H54 (cell line): Measurements from ENCODE around the gene SYTL3.

Experiments used
- DNase-seq: peaks from one replicate; pipeline ENCODE4 v3.0.0; 2011; ENCODE audit warnings: low spot score, mixed read lengths; ENCODE audit not compliant: insufficient read length
- FAIRE-seq: peaks from 3 replicates; lab custom pipeline; 2011; peaks lifted over from hg19 to GRCh38; lab: Jason Lieb, UNC
- POLR2A ChIP-seq: IDR thresholded peaks from 2 replicates; pipeline ENCODE4 v1.6.1; 2011; ENCODE audit warnings: low read depth, mild to moderate bottlenecking, low read length

The SYTL3 gene

DNA sequence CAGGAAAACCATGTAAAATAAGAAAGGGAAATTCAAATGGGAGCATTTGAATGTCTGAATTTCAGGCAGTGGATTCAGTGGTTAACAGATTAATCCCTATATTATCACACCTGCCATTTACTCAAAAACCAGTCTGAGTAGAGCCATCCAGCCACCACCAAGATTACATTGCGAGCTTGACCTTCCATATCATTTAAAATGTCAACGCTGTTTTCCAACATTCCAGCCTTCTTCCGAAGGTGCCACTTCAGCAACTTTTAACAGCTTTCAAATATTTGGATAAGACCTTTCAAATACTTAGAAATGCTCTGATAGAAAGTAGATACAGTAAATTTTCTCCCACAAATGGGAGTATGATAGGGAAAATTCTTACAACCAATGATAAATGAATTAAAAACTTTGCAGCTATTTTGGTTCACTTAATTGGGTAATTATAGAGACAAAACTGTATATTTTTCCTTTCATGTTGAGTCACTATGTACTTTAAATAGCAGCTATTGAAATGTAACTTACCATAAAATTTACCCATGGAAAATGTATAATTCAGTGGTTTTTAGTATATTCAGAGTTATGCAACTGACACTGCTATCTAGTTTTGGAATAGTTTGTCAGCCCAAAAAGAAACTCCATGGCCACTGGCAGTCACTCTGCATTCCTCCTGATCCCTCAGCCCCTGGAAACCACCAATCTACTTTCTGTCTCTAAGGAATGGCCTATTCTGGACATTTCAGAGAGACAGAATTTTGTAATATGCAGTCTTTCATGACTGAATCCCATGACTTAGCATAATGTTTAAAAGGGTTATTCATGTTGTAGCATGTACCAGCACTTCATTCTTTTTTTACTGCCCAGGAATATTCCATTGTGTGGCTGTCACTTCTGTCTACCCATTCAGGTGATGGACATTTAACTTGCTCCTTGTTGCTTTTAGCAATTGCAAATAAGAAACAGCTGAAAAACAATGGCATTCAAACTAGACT lies 147.8 kb downstream of the SYTL3 start:
- DNase-seq (no peak), FAIRE-seq (no peak)
- TF ChIP-seq POLR2A: no peak

DNA sequence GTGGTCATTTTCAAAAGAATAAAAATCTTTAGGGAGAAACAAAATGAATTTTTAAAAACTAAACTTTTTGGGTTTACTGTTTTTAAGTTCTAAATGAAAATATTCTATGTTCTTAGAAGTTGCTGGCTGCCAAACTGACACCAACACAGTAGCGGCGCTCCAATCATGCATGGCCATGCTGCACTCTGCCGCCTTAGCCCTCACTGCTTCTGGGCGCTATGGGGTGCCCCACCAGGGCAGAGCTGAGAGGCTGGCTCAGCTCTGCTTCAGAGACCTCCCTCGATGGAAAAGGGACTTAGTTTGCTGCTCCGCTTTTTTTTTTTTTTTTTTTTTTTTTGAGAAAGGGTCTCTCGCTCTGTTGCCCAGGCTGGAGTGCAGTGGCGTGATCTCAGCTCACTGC lies 148.5 kb downstream of the SYTL3 start:
- no peak for TF ChIP-seq POLR2A
- DNase-seq (no peak), FAIRE-seq (no peak)

DNA sequence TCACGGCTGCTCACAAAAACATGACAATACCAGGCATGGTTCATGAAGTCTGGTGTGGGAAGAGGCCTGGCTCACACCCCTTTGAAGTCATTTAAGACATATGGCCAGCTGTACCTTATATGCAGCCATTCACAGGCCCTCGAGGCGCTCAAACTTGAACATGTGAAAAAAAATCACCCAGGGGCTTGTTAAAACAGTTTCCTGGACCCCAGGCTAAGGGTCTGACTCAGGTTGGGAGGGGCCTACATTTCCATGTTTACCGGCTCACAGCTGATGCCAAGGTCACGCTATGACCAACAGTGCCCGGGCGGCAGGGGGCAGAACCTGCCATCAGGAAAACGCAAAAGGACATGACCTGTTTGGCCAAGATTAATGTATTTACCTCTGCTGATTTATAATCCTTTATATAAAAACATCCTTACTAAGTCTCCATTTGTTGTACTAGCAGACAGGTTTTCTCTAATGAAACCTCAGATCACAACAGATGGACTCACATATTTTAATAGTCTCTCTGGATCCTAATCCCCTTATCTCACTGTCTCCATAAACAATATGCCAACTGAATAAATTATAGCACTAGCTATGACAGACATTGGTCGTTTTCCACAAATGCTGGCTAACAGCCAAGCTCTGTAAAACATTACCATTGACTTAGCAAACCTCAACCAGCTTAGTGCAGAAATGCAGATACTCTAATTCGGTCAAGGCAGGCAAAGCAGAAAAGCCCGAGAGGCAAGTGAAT lies 149.4 kb downstream of the SYTL3 start:
- no peak for FAIRE-seq
- DNase-seq: no peak
- TF ChIP-seq POLR2A: no peak

DNA sequence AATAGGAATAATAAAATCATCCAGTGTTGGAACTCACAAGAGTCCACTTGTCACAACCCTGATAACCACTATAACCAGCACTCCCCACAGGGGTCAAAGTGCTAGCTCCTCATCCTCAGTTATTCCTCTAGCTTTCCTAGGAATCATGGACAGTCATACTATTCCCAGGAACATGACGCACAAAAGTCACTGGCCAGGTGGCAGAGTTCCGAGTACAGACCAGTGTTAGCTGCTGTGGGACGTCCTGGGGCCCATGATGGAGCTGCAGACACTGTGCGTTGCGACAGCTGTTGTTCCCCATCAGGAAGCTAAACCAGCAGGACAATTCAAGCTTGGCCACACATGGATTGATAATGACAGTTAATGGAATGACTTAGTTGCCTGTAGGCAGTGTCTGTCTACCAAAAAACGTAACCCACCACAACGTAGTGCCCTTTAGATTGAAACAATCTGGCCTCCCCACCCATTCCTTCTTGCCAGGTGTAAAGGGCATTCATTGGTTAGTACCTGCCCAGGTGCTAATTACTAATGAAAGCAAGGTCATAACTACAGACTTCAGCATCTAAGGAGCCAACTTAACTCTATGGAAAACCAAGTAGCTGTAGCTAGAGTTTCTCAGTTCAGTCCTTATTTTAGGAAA lies 151.9 kb downstream of the SYTL3 start:
- TF ChIP-seq POLR2A: no peak
- FAIRE-seq (no peak), DNase-seq (no peak)

DNA sequence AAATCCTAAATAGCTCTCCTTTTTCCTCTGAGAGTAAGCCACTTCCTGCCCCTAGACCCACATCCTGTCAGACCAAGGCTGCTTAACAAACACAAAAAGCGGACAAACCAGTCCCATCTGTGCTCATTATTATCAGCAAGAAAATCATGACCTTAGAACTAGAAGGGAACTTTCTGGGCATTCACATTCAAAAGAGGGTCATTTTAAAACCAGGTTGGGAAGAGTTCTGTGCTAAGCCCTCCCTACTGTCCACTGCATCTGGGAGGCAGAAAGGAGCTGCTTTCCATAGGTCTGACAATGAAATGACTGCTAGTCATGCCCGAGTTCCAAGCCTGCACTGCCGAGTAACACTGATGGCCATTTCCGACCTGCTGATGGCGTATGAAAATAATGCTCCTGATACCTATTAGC lies 153.9 kb downstream of the SYTL3 start:
- FAIRE-seq (no peak), DNase-seq (no peak)
- TF ChIP-seq POLR2A: no peak

DNA sequence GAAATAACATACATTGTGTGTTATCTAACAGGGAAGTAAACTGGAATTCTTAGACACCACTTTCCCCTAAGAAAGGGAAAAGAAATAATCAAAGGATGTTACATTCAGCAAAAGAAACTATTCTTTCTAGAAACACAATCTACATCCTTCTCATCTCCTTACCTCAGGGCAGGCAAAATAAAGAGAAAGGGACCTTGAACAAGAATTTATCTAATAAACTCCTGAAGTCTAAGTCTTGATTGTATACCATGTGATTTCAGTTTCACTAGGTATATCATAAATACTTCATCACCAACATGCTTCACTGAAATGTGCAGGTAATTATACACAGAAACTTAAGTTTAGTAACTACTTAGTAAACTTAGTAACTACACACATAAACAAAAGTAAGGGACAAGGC lies 154.4 kb downstream of the SYTL3 start:
- DNase-seq: no peak
- no peak for TF ChIP-seq POLR2A
- FAIRE-seq: no peak

DNA sequence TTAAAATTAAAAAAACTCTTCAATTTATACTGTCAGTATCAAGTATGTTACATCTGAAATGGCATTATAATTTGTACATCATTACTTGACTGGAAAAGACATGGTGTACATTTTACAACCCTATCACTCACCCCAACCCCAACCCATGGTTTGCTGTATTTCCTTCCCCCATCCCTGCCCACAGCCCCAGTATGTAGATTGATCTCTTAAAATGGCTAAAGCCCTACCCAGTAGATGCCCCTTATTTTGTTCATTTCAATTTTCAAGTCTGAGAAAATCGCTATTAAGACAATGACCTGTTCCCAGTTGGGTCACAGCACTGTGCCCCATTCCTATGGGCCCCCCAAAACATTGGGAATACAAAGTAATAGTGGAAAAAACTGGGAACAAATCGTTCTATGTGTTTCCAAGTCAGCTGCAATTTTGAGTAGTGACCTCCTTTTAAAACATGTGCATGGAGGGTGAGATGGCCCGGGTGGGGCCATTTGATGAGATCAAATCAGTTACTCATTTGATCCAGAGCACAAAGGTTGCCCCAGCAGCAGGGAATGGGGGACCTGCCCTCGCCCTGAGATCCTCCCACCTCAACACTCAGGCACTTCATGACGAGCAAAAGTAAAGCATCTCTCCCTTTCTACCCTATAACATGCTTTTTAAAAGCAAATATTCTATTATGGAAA lies 156.0 kb downstream of the SYTL3 start:
- no peak for FAIRE-seq
- DNase-seq: no peak
- TF ChIP-seq POLR2A: no peak

DNA sequence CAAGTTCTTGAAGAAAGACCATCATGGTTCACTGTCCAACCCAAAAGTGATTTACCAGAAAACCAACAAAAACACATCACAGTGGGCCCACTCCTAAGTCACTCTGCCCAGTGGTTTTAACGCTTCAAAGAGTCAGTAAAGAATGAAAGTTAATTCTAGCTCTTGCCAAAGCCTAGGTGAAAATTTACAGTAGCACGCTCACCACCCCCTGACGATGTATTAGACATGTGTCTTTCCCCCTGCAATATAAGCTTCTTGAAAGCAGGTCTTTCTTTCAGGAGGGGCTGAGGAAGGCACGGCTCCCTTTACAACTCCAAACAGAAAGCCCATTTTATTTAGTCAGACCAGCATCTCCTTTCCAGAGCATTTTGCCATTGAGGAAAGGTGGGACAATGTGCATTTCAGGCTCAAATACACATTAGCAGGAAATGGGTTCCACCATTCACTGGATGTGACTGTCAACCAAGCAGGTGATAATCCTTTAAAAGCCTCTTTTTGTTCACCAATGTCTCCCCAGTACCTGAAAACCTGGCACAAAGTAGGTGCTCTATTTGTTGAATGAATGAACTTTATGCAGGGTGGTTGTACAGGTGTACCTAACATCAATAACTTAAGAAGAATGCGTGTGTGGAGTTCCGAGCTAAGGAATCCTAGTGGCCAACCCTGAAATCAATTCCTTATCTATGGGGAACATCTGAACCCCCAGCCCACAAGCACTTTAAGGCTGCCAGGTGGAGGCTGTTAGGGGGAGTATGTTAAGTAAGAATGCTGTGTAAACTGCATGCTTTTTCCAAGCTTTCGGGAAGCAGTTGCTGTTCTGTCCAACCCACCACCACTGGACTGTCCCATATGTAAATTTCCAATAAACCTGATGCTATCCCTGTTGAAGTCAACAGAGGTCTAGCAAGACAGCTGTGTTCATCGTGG lies 157.9 kb downstream of the SYTL3 start:
- DNase-seq (no peak), FAIRE-seq (no peak)
- TF ChIP-seq POLR2A: no peak

DNA sequence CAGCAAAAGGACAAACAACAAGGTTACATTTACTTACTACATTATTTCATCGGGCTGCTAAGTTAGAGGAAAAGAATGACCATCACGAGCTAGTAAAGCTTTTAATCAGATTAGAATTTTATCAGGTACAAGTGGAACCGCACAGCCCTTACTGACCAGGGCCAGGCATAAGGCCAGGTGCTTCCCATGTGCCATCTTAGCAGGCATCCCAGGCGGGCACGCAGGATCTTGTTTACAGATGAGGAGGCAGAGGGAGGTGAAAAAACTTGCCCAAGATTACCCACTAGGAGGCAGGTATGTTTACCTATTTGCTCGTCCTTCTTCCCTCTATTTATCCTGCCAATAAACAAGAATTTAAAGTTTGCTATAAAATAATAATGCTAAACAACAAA lies 158.6 kb downstream of the SYTL3 start:
- TF ChIP-seq POLR2A: no peak
- FAIRE-seq: no peak
- DNase-seq: no peak

DNA sequence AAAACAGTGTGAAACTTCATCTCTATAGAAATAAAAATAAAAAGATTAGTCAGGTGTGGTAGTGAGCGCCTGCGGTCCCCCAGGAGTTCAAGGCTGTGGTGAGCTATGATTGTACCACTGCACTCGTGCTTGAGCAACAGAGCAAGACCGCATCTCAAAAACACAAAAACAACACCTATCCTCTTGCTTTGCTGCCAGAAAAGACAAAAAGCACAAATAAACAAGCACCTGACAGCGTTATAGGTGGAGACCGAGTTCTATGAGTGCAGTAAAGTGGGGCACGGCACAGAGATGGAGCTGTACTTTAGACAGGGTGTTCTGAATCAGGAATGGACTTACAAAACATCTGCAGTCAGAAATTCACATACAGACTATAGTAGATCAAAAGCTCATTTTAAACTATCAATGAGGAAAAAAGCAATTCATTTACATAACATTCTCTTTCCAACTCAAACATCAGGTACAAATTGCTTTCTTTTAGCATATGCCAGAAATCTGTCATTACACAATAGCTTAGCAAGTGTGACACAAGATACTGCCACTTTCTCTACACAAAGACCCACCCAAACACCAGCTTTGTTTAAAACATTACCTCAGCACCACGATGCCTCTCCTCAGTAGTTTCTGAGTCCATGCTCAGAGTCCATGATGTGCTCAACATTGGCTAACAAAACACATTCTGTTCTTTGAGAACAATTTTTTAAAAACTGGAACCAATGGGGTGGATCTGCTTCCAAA lies 159.3 kb downstream of the SYTL3 start:
- DNase-seq: no peak
- FAIRE-seq: no peak
- no peak for TF ChIP-seq POLR2A

DNA sequence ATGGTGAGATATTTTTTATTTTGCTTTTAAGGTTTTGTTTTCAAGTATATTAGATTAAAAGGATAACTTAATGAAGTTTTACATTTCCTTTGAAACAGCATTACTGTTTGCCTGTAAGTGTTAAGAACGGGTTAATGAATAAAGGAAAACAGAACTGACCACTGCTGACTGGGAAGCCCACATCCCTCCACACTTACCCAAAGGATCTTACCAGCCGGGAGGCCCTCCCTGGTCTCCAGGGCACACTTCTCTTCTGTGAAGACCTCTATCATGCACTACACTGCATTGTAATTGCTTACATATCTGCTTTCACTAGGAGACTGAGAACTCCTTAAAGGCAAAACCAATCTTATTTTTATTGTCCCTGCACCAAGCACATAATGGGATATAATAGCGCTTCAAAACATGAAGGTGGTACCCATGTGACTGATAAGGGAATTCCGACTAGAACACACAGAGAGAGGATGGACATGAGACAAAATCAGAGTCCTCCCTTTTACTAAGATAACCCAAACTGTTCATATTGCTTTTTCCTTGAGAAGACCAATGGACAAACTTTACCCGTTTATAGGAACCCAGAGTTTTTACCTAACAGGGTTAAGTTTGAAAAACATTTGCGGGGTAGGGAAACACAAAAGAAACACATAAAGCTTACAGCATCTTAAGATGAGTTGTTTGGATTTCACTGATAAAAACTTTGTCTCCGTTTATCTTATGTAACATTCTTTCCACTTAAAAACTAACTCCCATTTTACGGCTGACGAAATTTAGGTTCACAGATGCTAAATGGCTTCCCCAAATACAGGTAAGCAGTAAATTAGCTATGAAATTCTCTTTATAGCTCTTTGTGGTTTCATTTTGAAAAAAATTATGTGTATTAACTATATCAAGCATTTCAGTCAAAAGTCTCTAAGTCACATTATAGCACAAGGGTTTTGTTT lies 160.6 kb downstream of the SYTL3 start:
- TF ChIP-seq POLR2A: no peak
- no peak for FAIRE-seq
- no peak for DNase-seq
